Stimulated activated CD4-positive, alpha-beta T cell treated with anti-CD3 and anti-CD28 coated beads, Interleukin-12 subunit alpha, Interleukin-12 subunit beta, amount 100 ng/mL, for 4 hours (primary cell): ENCODE measurements around the gene MTUS2.

Source experiments
- DNase-seq: peaks from one replicate; pipeline ENCODE4 v3.0.0-alpha.2; 2020

The MTUS2 gene

DNA sequence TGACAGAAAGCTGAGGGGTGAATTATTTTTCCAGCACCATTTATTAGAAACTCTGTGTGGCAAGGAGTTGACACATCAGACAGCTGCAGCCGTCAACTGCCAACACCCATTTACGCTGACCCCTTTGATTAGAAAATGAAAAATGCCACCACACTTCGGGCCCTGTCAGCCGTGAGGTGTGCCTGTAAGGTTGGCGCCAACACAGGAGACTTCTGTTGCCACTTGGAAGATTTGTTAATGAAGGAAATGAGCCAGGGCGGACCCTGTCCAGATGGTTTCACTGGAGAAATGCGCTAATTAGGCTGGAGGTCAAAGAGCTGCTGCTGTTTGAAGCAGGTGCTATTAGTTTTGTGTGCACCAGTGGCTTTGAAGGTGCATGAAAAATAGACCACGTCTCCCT, 297.5 kb downstream of the MTUS2 start:
- DNase-seq = no peak

DNA sequence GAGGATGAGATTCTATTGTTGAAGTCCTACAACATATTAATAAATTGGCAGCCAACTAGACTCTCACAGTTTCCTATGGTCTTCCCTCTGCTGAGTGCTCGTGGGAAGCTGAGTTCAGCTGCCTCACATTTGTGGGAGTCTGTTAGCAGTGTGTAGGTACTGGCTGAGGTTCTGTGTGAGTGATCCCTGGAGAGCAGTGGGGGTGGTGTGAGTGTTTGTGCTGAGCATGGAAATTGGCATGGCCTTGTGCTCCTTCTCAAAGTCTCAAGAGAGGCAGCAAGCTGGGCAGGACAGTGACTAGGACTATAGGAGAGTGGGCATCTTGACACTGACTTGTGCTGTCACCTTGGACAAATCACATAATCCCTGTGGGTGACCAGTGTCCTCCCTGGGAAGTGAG, 298.3 kb downstream of the MTUS2 start:
- no peak for DNase-seq

DNA sequence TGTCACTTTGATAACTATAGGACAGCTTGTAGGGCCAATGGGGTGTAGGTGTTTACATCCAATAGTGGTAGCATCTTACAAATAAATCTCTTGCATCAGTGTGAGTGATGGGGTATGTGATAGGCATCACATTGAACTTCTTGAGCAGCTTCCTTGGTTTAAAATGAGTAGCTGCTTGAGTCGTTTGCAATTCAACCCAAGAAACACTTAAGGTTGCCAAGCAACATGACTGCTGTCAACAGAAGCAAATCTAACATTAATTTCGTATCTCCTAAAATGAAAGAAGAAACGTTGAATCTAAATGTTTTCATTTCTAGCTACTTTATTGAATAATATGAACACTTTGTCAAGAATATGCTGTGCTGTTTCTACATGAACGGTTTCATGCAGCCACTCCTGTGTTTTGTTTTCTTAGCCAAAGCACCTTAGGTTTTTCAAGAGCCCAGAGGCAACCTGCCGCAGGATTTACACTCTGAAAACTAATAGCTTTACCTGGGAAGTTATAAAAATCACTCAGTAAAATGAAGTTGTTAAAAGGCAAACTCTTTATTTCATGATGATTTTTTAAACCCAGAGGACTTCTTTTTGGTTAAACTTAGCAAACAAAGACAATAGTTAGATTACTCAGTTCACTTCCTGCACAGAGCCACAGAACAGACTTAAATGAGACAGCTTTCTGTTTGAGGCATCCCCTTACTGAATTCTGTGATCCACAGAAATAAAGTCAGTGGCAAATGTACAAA, 305.2 kb downstream of the MTUS2 start:
- DNase-seq = no peak

DNA sequence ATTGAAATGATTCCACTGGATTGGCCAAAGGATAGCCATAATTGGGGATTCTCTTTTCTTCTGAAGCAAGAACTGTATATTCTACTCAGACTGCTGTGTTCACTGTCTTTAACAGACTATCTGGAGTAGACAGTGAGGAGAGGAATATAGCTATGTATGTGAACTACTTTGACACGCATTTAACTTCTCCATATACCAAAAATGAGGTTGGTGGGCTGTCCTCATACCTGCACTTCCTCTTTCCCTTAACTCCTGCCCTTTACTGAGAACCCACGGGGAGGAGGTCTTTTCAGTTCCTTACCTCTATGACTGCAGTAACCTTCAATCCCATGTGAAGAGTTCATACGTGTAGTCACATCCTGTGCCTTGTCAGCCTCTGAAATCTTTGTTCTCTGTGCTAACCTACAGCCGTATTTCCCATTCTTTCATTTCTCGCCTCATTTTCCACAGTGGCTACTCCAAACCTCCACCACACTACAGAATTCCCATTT, 305.8 kb downstream of the MTUS2 start:
- DNase-seq = no peak

DNA sequence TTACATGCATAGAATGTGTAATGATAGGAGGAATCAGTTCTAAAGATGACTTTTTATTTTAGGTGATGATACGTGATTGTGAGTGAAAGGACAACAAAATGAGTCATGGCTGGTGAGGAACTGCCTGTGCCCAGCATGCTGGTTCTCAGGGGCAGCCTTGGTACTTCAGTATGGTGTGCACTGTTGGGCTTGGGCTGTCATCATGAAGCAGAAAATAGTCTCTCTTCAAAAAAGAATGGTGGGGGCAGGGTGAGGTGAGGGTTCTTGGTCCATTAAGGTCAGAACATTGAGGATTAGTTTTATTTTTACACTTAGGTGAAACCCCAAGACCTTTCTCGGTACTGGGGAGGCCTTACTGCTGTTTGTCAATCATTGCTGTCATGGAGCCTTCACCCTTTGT, 309.5 kb downstream of the MTUS2 start:
- no peak for DNase-seq

DNA sequence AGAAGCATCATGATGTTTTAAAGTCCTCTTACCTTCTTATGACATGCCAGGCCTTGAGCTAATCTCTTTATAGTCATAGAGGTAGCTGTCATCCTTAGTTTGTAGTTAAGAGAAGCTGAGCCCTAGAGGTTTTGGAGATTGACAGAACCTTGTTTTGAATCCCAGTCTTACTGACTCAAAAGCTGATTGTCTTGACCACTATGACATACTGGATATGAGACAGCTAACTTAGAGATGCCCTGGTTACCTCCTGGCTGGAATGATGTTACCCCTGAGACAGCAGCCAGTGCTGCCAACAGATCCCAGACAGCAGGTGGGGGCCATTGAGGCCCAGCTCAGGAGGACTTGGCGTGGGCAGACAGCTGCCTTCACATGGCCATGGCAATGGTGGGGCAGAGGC, 311.0 kb downstream of the MTUS2 start:
- no peak for DNase-seq

DNA sequence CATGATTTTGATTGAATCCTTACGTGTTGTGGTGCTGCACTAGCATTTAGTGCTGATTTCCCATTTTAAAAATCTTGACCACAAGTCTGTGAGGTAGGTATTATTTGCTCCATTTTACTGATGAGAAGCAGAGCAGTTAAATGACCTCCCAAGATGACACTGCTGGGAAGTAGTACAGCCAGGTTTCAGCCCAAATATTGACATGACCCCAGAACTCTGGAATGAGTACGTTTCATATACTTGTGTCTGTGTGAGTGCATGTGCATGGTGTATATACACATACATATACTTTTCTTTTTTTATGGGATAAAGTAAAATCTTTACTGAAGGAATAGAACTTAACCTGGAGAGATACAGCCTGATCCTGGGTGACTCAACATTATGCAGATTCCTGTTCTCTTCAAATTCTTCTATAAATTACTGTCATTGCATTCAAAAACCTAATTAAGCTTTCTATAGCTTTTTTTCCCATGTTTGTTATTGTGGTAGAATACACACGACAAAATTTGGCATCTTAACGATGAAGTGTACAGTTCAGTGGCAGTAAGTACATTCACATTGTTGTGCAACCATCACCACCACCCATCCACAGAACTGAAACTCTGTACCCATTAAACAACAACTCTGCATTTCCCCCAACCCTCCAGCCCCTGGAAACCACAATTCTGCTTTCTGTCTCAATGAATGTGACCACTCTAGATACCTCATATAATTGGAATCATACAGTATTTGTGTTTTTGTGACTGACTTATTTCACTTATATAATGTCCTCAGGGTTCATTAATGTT, 311.9 kb downstream of the MTUS2 start:
- no peak for DNase-seq

DNA sequence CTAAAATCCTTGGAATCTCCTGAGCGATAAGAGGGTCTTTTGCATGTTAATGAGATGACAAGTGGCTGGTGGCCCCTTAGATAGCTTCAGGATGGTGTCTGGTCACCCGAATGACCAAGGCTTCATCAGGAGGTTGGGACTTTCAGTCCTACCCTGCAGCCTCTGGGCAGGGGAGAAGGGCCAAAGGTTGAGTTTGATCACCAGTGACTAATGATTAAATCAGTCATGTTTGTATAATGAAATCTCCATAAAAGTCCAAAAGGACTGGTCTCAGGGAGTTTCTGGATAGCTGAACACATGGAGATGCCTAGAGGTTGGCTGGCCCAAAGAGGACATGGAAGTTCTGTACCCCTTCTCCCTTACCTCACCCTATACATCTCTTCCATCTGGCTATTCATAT, 316.2 kb downstream of the MTUS2 start:
- no peak for DNase-seq

DNA sequence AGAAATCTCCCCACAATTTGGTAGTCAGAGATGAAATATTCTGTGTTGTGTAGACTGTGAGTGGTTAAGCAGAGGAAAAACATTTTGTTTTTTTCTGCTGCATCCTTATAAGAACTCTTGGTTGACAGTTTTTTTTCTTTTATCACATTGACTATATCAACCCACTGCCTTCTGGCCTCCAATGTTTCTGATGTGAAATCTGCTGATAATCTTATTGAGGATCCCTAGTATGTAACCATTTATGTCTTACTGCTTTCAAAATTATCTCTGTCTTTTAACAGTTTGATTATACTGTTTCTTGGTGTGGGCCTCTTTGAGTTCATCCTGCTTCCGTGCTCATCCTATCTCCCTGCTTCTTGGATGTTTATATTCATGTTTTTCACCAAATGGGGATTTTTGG, 316.9 kb downstream of the MTUS2 start:
- no peak for DNase-seq

DNA sequence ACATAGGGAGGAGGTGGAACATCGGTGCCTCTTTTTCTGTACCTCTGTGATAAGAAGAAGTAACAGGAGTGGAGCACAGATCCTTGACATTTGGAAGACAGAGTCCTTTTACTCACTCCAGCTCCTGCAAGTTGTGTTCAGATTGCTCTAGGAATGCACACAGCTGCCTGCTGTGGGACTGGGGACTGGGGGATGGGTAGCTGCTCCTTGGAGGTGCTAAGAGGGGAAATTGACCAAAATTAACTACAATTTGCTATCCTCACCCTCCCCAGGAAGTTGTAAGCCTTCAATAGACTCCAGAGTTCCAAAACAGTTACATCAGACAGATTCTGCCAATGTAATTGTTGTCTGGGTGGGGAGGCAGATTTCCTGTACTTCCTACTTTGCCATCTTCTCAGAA, 317.9 kb downstream of the MTUS2 start:
- DNase-seq = no peak

DNA sequence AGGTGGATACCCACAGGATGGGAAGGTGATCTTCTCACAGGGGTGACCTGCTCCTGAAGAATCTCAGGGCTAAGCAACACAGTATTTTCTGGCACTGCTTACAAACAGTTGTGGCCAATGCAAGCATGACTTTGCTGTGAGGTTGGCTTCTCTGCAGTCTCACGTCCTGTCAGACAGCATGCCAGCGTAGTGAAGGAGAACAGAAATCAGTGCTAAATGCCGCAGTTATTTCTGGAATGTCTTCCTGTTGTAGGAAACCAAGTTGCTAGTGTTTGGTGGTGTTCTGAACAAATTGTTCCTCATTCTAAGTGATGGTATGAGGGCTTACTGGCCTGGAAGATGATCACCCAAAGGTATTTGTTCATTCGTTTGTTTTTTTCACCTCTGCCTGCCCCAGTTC, 320.1 kb downstream of the MTUS2 start:
- no peak for DNase-seq

DNA sequence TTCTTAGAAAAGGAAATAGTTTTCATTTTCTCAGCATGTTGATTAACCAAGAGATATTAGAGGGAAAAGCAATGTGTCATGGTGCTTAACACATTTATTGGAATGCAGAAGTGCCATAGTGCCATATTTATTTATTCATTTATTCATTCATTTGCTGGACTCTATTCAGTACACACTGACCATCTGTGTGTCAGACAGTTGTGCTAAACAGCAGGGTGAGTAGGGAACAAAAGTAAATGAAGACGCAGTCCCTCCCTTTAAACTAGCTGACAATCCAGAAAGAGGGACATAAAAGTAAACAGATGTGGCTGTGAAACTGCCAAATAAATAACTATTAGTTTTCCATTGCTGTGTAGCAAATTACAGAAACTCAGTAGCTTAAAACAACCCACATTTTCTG, 323.7 kb downstream of the MTUS2 start:
- no peak for DNase-seq

DNA sequence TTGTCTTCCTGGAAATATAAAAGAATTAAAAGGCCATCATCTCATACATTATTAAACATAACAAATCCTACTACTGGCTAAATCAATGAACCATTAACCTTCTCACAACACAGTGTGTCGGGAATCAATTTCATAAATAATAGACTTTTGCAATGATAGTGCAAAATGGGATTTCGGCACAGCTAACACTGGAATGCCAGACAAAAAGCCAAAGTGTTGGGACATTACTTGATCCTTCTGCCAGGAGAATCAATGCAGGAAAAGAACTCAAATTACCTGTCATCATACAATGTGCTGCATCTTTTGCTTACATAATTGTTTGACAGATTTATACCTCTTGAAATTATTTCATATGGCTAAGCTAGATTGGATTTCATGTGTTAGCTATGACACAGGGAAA, 334.3 kb downstream of the MTUS2 start:
- no peak for DNase-seq

DNA sequence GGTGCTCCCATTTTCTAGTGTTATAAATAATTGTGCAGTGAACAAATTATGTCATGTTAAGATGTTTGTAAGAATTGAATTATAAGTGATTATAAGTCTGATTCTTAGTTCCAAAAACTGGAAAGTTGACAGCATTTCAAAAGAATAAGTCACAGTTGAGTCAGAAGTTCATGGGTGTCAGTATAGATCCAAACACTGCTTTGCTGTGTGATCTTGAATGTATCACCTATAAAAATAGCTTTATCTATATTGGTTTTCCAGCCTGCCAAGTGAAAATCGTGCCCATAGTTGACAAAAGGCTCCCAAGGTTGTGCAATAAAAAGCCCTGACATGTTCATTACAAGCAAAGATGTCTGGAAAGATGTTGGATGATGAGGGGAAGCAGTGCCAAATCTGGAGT, 336.0 kb downstream of the MTUS2 start:
- no peak for DNase-seq

DNA sequence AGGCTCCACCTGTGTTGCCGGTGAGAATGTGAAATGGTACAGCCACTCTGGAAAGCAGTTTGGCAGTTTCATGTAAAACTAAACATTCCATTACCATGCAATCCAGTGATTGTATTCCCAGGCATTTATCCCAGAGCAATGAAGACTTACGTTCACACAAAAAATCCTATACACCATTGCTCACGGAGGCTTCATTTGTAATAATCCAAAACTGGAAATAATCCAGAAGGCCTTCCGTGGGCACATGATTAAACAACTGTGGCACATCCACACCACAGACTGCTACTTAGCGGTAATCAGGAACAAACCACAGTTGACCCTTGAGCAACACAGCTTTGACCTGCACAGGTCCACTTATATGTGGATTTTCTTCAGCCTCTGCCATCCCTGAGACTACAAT, 339.7 kb downstream of the MTUS2 start:
- DNase-seq = no peak

DNA sequence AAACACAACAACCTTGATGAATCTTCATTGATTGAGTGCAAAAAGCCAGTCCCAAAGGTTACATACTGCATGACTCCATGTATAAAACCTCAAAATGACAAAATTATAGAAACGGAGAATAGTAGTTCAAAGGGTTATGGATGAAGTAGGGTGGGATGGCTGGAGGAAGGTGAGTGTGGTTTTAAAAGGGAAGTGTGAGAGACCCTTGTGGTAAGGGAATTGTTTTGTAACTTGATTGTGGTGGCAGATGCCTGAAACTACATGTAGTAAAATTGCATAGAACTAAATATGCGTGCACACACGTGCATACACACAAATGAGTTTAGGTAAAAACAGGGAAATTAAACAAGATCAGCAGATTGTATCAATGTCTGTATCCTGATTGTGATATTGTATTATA, 340.7 kb downstream of the MTUS2 start:
- no peak for DNase-seq

DNA sequence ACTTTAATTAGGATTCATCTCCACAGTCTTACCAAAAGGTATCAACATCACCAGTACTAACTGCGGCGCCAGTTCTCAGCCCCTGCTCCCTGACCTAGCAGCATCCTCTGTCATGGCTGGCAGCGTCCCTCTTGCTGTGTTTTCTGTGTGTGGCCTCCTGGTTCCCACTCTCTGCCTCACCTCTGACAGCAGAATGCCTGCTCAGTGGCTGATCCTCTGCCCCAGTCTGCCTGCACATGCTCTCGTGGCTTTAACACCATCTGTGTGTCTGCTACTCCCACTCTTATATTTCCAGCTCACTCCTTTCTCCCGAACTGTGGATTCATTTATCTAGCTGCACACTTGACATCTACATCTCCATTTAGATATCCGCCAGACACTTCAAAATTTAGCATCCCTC, 341.5 kb downstream of the MTUS2 start:
- DNase-seq = no peak

DNA sequence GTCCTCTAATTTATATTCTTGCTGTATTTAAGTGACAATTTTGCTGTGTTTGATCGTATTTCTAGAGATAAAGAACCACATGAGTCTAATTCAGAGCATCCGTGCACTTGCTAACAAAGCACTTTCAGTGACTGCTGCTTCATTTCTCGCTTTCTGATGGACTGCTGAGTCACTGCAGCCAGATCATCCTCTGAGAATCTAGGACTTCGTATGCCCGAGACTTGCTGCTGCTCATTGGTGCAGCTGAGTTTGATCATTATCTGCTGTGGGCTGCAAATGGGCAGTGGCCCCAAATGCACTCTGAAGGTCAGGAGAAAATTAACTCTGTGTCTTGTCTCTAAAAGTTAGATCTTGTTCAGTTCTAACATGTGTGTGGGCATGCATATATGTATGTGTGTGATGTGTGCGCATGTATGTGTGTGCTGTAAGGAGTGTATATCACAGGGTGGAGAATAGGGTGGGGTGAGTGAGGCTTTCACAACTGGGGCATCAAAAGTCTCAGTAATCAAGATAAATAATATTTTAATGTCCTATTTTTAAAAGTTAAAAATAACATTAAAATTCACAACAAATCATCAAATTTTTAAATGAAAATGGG, 342.6 kb downstream of the MTUS2 start:
- no peak for DNase-seq

DNA sequence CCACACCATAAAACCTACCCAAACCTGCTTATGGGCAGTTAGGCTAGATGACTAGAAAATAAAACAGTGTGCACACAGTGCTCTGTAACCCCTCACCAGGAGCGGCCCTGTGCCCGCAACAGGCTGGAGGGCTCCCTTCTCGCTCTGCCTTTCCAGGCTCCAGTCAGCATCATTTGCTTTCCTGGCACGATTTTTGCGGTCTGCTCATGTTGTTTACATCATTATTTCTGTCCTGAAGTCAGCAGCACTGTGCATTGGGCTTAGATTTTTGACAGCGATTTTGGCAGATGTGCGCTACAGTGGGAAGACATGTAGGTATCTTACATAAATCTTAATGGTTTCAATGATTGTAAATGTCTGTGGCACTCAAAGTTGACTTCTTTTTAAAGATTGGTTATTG, 344.0 kb downstream of the MTUS2 start:
- no peak for DNase-seq

DNA sequence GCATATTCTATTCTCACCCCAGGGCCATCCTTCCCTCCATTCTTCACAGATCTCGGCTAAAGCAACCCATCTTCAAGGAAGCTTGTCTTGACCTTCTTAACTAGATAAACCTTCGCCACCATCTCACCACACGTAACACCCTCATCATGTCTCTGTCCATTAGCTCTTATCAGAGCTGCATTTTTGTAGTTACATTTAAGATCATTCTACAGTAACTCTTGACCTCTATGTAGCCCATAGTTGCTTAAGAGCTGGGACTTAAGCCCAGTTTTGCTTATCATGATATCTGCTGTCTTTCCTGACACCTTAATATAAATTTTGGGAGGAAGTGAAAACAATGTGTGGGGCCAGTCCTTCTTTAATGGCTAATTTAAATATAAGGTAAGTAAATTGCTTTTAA, 345.1 kb downstream of the MTUS2 start:
- DNase-seq = no peak

DNA sequence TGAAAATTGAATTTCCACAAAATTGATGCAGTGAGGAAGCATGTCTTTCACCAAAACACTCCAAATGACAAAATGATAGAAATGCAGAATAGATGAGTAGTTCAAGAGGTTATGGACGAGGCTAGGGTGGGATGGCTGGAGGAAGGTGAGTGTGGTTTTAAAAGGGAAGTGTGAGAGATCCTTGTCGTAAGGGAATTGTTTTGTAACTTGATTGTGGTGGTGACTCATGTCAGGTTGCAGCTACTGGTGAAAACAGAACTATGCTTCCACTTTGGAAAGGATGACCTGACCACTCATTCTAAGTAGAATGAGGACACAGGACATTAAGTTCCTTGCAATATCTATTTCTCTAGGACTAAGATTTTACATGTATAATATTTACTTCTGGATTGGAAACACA, 345.7 kb downstream of the MTUS2 start:
- no peak for DNase-seq

DNA sequence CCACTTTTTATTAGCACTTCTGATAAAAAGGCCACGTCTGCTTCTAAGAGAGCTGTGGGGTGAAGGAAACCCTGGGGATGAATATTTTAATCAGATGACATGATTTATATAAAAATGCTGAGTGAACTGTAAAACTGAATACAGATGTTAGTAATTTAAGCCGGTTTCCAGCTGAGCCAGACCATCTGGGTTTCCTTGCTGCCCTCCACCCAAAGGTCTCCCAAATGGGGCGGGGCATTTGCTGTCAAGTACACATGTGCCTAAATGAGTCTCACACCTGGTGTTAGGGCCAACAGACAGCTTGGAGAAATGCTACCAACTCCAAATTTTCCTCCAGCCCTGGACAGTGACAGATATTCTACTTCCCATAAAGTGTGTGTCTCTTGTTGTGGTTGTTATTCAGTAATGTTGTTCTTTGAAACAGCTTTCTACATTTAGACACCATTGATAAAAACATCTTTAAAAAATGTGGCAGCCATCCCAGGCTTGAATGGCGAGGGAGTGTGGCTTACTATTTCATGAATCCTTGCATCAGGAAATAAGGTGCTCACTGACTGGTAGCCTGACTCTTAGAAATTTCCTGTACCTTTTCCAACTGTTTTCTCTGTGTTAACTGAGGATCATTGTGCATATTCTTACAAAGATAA, 350.4 kb downstream of the MTUS2 start:
- no peak for DNase-seq

DNA sequence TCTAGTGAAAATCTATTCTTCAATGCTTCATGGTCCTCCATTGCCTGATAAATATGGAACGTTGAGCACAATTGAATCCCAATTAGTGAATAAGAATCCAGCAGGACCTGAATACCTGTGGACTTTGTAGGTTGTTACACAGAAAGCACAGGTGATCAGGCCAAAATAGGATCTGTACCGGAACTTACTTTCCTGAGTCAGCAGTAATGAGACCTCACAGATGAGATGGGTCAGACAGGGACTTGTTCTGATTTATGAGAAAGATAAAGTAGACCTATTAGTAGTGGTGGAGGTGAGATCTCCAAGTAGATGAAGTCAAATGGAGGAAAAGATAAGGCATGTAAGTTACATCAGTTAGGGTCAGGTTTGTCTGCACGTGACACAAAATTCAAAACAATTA, 351.1 kb downstream of the MTUS2 start:
- DNase-seq = no peak

DNA sequence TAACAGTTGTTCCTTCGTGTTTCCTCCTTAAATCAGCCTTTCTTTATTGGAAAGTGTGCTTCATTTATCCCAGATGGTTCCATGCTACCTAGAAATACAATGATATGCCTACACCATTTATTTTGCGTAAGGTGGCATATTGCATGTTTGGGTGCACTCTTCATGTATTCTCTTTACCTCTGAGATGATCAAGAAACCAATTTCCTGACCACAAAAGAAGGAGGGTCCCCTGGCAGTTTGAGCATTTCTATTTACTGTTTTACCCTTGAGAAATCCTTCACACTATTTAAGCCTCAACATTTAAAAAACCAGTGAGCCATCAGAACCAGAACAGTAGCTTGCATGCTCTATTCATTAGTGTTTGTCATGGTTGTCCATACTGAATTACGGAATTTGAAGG, 354.0 kb downstream of the MTUS2 start:
- DNase-seq = no peak
